Measurements from ENCODE around the gene HOXD4.

Gene HOXD4

GRCh38 chr2:176151442-176152287 lies at the start of gene HOXD4:
HOXD4 (plus strand) TSS chr2:176151550; CDS start chr2:176151634, 84 bp downstream.
- H3K4me3 ChIP-seq (ENCODE audit: low read depth, low read length), result no peak within 1 kb of the TSS
- DNase-seq (ENCODE audit: low read depth), result no peak
- TF ChIP-seq, protein P1, sequence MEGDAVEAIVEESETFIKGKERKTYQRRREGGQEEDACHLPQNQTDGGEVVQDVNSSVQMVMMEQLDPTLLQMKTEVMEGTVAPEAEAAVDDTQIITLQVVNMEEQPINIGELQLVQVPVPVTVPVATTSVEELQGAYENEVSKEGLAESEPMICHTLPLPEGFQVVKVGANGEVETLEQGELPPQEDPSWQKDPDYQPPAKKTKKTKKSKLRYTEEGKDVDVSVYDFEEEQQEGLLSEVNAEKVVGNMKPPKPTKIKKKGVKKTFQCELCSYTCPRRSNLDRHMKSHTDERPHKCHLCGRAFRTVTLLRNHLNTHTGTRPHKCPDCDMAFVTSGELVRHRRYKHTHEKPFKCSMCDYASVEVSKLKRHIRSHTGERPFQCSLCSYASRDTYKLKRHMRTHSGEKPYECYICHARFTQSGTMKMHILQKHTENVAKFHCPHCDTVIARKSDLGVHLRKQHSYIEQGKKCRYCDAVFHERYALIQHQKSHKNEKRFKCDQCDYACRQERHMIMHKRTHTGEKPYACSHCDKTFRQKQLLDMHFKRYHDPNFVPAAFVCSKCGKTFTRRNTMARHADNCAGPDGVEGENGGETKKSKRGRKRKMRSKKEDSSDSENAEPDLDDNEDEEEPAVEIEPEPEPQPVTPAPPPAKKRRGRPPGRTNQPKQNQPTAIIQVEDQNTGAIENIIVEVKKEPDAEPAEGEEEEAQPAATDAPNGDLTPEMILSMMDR (IDR thresholded peaks at IDR 0.05; ENCODE audit: low read depth, low read length, missing control alignments), result no peak

- no peak overlapping the region for H3K4me3 ChIP-seq (ENCODE audit: low read depth, low read length)
- DNase-seq (ENCODE audit: low read depth), result no peak
- TF ChIP-seq, protein P1 (IDR thresholded peaks at IDR 0.05; ENCODE audit: low read depth, low read length, missing control alignments), result no peak
These were observed 49.5 kb upstream of the HOXD4 start for GRCh38 chr2:176101842-176102241.

DNA sequence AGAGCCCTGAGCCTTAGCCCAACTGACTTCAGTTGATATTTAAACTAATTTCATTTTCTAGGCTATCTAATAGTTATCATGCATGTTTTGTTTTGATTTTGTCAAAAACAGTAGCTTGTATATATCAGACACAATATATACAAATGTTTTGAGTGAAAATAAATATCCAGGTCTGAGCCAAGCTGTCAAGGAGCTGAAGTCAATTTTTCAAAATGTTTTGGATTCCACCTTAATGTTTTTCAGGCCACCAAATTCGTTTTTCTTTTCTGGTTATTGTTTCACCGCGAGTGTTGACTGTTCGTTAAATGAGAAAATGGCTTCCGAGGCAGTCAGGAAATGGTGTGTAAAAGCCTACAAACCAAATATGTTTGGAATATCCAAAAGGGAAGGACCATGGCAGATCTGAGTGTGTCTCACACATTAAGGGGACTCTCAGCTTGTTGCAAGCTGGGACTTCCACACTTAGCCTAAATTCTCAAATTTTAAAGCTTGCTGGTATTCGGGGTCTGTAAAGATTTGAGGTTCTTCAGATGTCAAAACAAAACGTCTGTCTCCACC lies 49.0 kb upstream of the HOXD4 start:
- TF ChIP-seq, protein P1 (IDR thresholded peaks at IDR 0.05; ENCODE audit: low read depth, low read length, missing control alignments), result no peak
- DNase-seq (ENCODE audit: low read depth), result no peak
- H3K4me3 ChIP-seq (ENCODE audit: low read depth, low read length), result no peak overlapping the region

DNA sequence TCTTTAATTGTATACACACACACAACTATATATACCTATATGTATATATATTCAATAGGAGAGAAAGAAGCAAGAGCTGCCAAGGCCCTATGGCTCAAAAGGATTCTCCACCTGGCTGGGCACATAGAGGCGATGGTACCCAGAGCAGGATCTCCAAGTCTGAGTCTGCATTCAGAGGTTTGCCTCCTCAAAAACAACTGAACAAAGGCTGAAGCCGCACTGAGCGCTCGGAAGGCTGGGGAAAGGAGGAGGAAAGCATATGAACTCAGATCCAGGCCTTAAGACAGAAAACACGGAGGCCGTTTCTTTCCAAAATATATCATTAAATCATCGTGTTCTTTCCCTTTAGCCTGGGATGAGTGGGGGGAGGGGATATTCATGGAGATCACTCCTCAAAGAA lies 48.2 kb upstream of the HOXD4 start:
- TF ChIP-seq, protein P1 (IDR thresholded peaks at IDR 0.05; ENCODE audit: low read depth, low read length, missing control alignments), result no peak
- no peak for DNase-seq (ENCODE audit: low read depth)
- no peak overlapping the region for H3K4me3 ChIP-seq (ENCODE audit: low read depth, low read length)

GRCh38 chr2:176103742-176104315 lies 47.5 kb upstream of the HOXD4 start:
- TF ChIP-seq, protein P1 (IDR thresholded peaks at IDR 0.05; ENCODE audit: low read depth, low read length, missing control alignments), result no peak
- DNase-seq (ENCODE audit: low read depth), result no peak
- no peak overlapping the region for H3K4me3 ChIP-seq (ENCODE audit: low read depth, low read length)

DNA sequence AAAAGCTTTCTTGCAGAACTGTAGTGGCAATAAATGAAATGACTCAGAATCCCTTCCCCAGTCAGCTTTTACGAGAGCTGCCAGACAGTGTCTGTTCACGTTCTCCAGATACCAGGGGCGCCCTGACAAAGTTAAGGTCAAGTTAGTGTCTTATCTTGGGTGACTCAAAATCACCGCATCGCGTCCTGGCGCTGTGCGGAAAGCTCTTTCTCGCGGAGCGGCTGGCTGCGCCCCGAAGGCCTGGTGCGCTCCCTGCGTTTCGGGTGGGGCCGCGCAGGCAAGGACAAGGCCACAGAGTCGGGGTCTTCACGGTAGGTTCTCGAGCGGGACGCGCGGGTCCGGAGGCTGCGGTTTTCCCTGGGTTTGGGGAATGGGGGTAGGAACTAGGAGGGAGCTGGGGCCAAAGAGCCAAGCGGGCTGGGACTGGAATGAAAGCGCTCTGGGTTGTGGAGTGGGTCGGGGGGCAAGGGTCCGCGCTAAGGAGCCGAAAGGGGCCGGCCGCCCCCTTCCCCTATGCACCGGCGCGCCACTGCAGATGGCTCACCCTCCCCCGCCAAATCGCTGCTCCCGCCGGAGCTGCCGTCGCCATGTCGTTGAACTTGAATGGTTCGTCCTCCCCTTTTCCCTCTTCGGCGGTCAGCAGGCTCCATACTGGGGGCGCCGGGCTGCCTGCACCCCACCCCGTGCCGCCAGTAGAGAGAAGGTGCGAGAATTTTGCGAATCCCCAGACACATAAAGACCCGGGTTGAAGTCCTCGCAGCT lies 46.9 kb upstream of the HOXD4 start:
- TF ChIP-seq, protein P1 (IDR thresholded peaks at IDR 0.05; ENCODE audit: low read depth, low read length, missing control alignments), result no peak
- no peak overlapping the region for H3K4me3 ChIP-seq (ENCODE audit: low read depth, low read length)
- DNase-seq (ENCODE audit: low read depth), result no peak
